SKM-1 (cell line): ENCODE data around the gene TRIO.

Experiments used
- DNase-seq: peaks from one replicate; lab custom pipeline; 2025; ENCODE audit not compliant: unreplicated experiment; lab: John Stamatoyannopoulos, UW

Gene TRIO

DNA sequence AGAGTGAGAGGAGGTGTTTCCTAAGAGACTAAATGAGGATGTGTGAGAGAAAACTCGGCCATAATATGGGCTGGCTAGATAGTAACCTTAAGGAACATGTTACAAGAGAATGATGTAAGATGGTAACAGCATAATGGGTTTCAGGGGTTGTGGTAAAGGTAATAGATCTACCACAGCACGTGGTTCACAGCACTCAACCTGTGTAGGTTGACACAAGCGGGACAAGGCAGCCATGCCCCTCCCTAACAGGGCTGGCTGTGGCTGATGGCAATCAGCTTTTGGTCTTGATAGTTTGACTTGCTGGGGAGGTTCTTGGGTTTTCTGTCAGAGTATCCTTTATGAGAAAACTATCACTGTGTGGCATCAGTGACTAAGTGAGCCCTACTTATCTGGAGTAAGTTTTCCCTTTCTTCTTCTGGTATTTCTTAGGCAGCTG, 138.6 kb downstream of the TRIO start:
- no peak for DNase-seq

DNA sequence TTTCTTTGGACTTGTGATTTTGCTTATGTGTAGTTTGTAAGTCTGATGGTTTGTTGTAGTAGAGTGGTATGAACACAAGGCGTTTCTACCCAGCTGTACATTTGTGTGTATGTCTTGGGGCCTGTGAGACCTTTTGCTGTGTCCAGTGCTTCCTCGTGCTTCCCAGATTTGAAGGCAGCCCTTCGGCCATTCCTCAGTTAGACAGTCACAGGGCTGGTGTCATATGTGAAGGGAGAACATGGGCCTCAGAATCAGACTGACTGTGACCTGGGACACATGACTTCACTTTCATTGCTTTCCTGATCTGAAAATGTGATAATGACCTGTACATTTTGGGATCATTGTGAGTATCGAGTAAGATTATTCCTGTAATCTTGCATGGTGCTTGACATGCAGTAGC, 140.0 kb downstream of the TRIO start:
- no peak for DNase-seq

DNA sequence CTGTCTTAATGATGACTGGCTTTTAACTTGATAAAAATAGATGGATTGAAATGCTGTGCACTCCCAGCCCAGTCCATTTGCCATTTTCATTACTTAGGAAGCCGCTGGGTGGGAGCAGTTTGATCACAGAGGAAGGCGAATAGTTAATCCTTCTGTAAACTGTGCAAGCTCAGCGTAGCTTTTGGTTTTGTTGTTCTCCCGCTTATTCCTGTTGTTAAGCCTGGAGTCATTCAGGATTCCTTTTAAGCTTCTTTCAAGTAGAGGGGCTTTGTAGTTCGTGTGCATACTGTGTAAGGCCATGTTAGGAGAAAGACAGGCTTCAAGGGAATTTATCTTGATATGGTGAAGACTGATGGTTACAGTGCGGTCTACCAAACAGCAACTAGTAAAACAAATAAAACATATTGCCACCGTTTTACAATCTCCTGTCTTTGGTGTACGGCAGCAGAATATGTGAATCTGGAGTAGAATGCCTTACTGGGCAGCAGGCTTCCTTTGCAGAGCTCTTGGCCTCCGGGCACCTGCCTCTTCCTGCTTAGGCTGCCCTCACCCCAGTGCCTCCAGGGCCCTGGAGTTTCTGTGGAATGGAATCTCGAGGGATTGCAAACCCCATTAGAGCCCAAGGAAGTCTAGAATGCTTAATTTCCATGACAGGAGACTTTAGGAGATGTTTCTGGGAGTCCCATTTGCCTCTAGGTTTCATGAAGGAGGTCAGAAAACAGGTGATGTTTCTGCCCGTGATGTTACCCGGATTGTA, 141.4 kb downstream of the TRIO start:
- DNase-seq = no peak

DNA sequence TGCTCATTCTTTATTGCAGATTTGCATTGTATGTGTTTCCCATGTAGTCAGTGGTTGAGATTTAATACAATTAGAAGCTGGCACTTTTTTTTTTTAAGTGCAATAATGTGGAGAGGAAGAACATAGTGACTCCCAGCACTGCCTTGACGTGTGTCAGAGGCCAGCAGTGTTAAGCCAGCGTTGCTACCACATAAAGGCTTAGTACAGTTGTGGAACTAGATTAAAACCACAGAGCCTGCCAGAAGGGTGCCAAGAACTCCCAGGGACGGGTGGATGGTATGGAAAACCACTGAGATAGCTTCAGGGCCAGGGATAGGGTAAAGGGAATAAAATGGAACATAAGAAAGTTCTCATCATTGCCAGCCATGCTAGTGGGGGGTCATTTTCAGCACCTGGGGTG, 142.9 kb downstream of the TRIO start:
- DNase-seq = no peak

DNA sequence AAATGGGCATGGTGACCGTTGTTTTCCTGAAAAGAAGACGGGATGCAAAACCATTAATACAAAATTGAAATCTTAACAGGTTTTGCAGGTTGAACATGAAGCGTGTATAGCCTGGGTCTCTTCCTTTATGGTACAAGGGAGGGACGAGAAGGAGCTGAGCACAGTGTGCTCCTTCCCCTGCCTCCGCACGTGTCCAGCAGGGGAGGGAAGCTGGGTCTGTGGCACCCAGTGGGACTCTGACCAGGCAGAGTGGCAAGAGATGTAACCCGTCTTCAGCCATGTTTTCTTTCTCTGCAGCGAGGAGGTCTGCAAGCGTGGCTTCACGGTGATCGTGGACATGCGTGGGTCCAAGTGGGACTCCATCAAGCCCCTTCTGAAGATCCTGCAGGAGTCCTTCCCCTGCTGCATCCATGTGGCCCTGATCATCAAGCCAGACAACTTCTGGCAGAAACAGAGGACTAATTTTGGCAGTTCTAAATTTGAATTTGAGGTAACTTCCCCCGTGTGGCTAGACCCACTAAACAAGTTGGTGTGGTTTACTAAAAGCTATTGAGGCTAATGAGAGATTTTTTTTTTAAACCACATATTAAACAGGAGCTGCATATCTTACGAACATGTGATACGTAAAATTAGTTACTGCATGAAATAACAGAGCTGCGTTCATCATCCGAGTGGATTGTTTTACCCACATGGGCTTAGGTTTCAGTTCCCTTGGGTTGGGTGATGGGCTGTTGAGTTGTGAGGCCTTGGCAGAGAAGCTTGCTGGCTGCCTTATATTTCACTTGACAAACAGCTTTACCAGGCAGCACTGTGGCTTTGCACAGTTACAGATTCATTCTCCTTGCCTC, 143.7 kb downstream of the TRIO start:
- no peak for DNase-seq

DNA sequence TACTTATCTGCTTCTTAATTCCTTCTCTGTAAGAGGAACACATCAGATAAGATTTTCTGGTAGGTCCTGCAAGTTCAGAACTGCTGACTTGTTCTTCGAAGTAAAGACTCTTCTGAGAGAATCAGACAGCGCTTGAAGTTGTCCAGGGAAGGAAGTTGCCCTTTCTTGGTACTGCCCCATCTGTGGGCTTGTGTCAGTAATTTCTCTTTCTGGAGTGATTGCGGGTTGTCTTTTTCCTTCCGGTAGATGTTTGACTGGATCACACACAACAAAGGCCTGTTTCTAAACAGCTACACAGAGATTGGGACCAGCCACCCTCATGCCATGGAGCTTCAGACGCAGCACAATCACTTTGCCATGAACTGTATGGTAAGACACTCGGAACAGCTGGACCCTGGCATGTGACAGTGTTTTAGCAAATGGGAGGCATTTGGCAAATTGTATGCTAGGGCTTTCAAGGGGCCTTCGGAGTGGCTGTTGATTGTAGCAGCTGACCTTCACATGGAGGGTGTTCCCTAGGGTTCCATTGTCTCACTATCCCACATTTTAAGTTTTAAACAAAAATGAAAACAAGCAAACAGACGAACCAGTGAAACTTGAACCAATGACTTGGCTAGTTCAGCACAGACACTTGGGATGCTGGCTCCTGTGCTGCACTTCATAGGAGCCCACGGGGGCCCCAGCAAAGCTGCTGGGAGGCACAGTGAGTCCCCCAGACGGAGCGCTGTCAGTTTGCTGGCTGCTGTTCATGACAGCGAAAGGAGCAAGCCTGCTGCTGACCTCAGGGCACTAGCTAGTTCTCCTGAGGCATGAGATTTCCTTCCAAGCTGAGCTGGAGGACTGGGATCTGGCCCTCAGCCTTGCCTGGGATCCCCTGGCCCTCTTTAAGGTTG, 149.9 kb downstream of the TRIO start:
- DNase-seq = no peak

DNA sequence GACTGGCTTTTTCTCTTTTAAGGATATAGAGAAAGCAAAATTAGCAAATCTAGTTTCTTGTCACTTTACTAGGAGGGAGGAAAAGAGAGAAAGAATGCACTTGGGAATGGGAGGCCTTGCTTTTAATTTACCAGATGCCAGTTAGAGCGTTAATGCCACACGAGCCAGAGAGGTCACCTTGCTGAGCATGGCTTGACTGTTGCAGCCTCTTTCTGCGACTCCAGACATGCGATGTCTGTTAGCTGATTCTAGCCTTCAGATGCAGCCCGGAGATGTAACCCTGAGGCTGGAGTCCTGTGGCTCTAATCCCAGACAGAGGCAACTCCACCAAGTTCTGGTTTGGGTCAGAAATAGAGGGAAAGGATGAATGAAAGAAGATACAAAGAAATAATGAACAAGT, 152.5 kb downstream of the TRIO start:
- no peak for DNase-seq

DNA sequence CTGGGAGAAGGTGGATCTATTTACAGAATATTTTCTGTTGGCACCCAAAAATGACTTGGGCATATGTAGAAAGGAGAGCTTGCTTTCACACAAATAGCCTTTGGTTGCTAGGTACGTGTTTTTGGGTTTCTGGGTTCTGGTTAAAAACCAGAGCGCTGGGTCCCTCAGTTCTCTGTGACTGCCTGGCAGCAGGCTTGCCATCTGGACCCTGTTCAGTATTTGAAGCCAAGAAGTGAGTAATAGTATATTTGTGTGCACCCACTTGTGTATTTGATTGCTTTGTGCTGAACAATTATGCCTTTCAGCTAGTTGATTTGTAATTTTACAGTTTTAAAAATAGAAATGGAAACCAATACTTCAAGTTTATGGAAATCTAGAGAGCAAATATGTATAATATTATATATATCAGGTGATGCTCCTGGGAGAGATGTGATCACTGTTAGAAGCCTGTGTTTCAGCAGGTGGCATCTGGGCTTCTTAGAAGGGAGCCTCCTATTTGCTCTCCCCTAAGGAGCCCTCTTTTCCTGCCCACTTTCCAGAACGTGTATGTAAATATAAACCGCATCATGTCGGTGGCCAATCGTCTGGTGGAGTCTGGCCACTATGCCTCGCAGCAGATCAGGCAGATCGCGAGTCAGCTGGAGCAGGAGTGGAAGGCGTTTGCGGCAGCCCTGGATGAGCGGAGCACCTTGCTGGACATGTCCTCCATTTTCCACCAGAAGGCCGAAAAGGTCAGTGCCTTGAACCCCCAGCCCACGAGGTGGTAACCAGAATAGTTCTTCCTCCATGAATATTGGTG, 153.6 kb downstream of the TRIO start:
- no peak for DNase-seq

DNA sequence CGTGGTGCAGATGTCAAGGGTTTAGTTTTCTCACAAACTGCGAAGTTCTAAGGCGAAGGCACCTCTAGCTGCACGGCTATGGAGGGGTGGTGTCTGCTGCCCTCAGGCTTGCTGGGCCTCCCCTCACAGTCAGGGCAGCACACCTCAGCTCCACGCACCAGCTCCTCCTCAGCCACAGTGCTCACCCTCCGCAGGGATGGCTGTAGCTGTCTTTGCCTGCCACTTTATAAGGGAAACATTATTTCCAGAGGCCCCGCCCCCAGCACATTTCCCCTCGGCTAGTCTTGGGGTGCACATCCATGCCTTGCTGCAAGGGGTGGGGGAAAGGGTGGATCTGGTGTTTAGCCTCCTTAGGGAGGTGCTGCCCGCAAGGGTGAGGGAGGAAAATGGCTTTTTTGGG, 154.6 kb downstream of the TRIO start:
- no peak for DNase-seq

DNA sequence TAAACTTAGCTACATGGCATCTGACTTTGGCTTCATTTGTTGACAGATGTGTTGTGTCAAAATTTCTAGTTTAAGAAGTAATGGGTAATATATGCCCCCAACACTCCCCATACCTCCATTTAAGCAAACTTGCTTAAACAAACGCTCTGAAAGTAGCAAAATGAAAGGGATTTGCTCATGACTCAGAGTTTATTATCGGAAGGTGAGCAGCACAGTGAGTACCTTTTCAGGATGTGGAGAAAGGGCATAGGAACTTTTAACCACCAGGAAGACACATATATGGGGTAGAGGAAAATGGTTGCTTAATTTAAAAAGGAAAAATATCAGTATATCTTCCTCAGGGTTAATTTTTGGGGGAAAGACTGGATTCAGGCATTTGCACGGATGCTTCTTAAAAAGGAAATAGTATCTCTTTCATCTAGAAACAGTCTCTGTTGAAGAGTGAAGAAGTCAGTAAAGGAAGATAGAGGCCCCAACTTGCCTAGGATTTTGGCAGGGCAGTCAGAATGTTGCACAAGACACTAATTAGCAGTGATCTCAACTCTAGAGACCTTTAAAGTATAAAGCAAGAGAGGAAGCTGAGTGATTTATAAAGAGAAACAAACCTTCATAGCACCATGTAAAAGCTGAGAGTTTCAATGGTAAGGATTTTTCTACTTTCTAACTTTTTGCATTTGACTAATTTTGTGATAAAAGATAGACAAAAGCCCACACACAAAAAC, 155.1 kb downstream of the TRIO start:
- no peak for DNase-seq

DNA sequence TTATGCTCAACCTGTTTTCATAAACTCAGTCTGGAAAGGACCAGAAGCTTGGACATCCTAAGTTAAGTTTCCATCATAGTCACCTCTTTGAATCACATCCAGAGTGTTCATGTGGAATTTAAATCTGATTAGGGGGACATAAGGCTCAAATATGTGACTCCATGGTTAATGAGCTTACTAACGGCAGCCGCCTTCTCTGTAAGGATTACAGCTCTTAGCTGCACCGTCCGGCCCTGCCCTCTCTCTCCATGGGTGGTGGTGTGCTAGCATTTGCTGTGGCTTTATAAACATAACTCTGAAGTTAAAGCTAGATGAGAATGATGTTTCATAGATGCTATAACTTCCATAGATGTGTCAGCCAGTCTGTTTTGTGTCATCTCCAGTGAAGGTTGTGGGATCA, 156.5 kb downstream of the TRIO start:
- DNase-seq = no peak

DNA sequence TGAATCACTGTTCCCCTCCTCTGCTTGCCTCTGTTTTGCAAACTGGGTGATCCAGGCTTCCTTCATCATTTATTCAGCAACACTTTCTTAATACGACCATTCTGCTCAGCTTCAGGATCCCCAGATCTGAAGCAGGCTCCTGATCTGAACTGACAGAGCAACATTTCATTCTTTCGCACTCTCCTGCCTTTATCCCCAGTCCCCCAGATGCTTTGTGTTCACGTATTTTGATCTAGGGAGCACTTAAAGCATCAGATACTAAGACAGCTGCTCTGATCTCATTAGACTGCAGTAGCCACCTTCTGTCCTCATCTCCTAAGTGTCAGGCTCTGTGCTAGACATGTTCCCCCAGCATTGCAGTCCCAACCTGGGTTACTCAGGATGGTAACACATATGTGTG, 158.0 kb downstream of the TRIO start:
- DNase-seq = no peak

DNA sequence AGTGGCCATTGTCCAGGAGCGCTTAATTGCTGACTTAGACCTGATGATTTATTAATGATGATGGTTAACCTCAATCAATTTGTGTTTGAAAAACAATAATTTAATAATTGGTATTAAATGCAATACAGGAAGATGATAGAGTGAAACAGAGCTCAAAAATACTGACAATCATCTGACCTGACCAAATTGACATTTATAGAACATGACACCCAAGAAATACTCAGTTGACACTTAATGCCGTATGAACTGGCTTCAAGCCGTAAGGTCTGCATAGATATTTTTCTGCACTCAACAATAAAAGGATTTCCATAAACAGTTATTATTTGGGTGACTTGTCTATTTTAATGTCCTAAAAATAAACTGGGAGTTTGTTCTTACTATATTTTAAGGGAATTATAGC, 159.2 kb downstream of the TRIO start:
- no peak for DNase-seq

DNA sequence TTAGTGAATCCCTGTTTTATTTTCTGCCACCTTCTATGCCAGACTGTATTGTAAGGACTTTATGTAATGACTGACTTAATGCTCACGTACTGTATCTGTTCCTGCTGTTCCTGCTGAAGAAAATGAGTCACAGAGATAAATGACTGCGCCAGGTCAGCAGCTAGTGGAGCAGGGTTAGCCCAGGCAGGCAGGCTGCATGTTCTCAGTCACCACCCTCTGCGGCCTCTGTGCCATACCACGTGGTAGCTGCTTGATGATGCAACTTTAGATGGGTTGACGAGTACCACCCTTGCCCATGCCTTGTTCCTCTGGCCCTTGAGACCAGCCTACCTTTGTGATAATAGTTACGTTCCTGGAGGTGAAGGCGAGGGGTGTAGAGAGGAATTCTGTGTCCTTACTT, 161.9 kb downstream of the TRIO start:
- no peak for DNase-seq

DNA sequence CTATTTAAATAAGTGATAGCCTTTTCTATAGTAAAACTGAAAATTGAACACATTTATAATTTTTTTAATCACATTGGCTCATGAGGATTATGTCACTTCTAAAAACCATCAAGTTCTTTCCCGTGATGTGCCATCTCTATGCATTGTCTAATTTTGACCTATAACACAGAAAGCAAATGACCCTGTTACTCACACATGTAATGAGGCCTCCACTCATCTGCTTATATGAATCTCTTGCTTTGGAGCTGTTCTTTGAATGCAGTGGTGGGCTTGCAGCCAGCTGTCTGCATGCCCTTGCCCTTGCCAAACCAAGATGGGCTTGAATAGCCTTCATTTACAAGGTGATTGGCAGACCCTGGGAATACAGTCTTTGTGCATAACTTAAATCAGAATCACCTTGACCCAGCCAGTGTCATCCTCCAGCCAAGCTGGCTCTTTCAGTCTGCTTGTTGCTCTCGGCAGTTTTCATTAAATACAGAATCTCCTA, 163.2 kb downstream of the TRIO start:
- no peak for DNase-seq

DNA sequence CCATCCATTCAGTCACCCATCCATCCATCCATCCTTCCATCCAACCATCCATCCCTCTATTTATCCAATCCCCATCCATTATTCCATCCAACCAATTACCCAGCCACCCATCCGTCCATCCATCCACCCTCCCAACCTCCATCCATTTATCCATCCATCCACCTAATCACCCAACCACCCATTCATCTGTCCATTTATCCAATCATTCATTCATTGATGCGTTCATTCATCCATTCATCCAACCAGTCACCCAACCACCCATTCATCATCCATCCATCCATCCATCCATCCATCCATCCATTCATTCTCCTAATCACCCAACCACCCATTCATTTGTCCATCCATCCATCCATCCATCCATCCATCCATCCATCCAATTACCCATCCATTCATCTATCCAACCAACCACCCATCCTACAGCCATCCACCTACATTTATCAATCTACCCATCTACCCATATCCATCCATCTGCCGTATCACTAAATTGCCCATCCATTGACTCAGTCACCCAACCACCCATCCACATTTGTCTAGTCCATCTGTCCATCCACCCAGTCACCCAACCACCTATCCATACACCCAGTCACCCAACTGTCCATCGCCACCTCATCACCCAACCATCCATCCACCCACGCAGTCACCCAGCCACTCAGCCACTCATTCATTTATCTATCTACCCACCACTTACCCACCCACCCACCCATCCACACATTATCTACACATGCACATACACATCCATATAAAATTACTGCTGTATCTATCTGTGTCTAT, 165.4 kb downstream of the TRIO start:
- DNase-seq = no peak

DNA sequence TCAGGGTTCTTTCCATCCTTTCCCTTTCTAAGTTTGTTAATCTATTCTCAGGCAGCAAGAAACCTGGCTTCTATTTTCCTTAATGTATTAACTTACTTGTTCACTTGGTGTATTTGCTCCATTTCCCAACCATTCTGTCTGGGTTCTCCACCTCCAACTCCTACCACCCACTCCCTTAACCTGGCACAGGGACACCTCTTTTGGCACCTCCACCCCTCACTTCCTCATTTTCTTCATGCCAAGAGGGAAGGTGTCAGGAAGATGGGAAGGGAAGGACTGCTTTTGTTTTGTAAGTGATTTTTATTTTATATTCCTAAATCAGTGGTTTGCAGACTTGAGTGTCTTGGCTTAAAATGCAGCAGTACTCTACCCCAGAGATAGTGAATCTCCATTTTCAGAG, 166.1 kb downstream of the TRIO start:
- no peak for DNase-seq

DNA sequence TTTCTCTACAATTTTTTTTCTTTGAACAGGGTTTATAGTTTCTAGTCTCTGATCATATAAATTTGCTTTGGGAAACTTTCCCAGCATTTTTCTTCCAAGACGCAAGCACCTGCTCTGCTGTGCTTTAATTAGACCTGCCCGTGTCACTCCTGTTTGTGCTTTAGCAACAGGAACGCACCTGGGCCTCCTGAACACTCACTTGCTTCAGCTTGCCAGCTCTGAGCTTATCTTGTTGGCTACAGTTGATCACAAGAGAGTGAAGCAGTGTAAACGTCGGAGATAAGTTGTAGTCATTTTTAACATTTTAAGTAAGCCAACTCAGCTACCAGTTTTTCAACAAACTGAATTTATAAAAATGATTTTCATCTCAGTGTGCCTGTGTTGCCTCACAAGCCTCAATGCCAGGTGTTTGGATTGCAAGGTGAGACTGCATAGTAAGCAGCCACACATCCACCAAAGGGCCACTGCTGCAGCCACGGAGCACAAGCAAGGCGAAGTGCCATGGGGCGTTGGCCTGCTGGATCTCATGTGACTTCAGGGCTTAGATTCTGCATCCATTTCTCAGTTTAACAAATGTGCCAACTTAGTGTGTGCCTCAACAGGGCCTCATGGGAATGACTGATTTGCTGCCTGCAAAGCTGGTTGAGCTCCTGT, 166.9 kb downstream of the TRIO start:
- no peak for DNase-seq

DNA sequence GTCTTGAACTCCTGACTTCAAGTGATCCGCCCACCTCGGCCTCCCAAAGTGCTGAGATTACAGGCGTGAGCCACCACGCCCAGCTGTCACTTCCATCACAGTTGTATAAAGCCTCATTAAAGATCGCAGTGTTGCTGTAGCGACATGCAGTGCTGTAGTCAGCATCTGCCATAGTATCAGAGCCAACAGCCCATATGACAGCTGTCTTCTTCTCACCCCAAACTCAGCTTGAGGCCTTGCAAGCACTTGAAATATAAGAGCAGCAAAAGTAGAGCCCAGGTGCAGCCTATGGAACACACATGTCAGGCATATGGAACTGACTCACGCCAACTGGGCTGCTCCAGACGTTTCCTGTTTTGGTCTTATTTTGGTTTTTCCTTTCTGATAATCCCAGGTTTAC, 167.8 kb downstream of the TRIO start:
- no peak for DNase-seq
